T-cell (primary cell): Measurements from ENCODE around the gene ABRACL. TPM values are rescaled to one million over a fixed set of nuclear protein-coding genes. Genes with fewer than 3 reads are reported as not detected.

ENCODE experiments used
- ATAC-seq, 4 experiments: fragments of 200-7000 bp in 3 of 4; fragments of 150-1000 bp in 1 of 4; cut with Tn5 transposase; replicated peaks in 1 of 4; 1 replicate in 3 of 4; 2 replicates in 1 of 4; pipeline ENCODE4 v1.10.0; 2021; ENCODE audit warnings: moderate library complexity in 3 of 4, mild to moderate bottlenecking in 2 of 4, moderate number of reproducible peaks in 1 of 4
- CTCF ChIA-PET, 2 donors: fragments of 300-600 bp; sonication (Branson Sonifier 250); formaldehyde crosslinking; loops; one replicate each; lab custom pipeline; 2022; ENCODE audit warnings: antibody characterized with exemption in 2 of 2; lab: Charles Lee
- POLR2A ChIA-PET, 2 donors: fragments of 300-600 bp; sonication (Branson Sonifier 250); formaldehyde crosslinking; loops; one replicate each; lab custom pipeline; 2022; ENCODE audit warnings: antibody characterized with exemption in 2 of 2; lab: Charles Lee
- DNase-seq, 35 experiments: peaks; one replicate each; pipeline versions ENCODE4 v3.0.0 to v3.0.0-alpha.2; 2013 to 2023
- H3K27ac ChIP-seq: one replicate; pipeline ENCODE4 v1.5.1; 2013; ENCODE audit warnings: low read length
- H3K27me3 ChIP-seq, 2 experiments: replicated peaks in 1 of 2; 1 replicate in 1 of 2; 2 replicates in 1 of 2; pipeline versions ENCODE4 v1.6.1 to v1.7.0; 2013; ENCODE audit warnings: low read length in 1 of 2, mixed read lengths in 1 of 2; ENCODE audit not compliant: control insufficient read depth in 2 of 2, insufficient read depth in 2 of 2; ENCODE audit errors: extremely low read depth in 1 of 2
- H3K36me3 ChIP-seq, 2 donors: 1 replicate in 1 of 2; 2 replicates in 1 of 2; pipeline versions ENCODE4 v1.6.1 to v1.7.0; 2013; ENCODE audit warnings: low read length in 1 of 2; ENCODE audit not compliant: control insufficient read depth in 2 of 2, insufficient read depth in 1 of 2; ENCODE audit errors: extremely low read depth in 1 of 2
- H3K4me1 ChIP-seq, 2 experiments: 1 replicate in 1 of 2; 2 replicates in 1 of 2; pipeline versions ENCODE4 v1.6.1 to v1.7.0; 2013; ENCODE audit warnings: low read length in 2 of 2, mixed read lengths in 1 of 2; ENCODE audit not compliant: insufficient read depth in 2 of 2, control insufficient read depth in 1 of 2; ENCODE audit errors: extremely low read depth in 1 of 2
- H3K4me3 ChIP-seq, 2 donors: 1 replicate in 1 of 2; 2 replicates in 1 of 2; pipeline versions ENCODE4 v1.5.1 to v1.7.0; 2013; ENCODE audit warnings: mild to moderate bottlenecking in 2 of 2, low read length in 1 of 2, moderate library complexity in 1 of 2; ENCODE audit not compliant: control insufficient read depth in 1 of 2; ENCODE audit errors: extremely low read depth in 1 of 2
- H3K9me3 ChIP-seq: 2 replicates; pipeline ENCODE4 v1.7.0; 2013
- H3K27ac Mint-ChIP-seq, 2 donors: one replicate each; pipeline ENCODE4 v1.8.0; 2020 to 2021; ENCODE audit warnings: mild to moderate bottlenecking in 2 of 2, mixed read lengths in 2 of 2
- H3K27me3 Mint-ChIP-seq, 2 donors: one replicate each; pipeline ENCODE4 v1.8.0; 2021 to 2022; ENCODE audit warnings: mixed read lengths in 2 of 2
- H3K36me3 Mint-ChIP-seq: one replicate; pipeline ENCODE4 v1.8.0; 2021; ENCODE audit warnings: mixed read lengths
- H3K4me1 Mint-ChIP-seq, 3 donors: one replicate each; pipeline ENCODE4 v1.8.0; 2020 to 2022; ENCODE audit warnings: mixed read lengths in 3 of 3, mild to moderate bottlenecking in 1 of 3
- H3K4me3 Mint-ChIP-seq, 3 donors: one replicate each; pipeline ENCODE4 v1.8.0; 2020 to 2022; ENCODE audit warnings: mild to moderate bottlenecking in 3 of 3, mixed read lengths in 3 of 3, moderate library complexity in 3 of 3
- H3K9me3 Mint-ChIP-seq, 3 donors: one replicate each; pipeline ENCODE4 v1.8.0; 2020 to 2022; ENCODE audit warnings: mixed read lengths in 3 of 3
- WGBS: methylation state at CpG from one replicate; pipeline ENCODE4 v1.1.5; 2013; ENCODE audit warnings: missing lambda C conversion rate; ENCODE audit not compliant: insufficient coverage; 5-methylcytosine and 5-hydroxymethylcytosine counted together
- total RNA-seq, 35 experiments: library from RNA in 6 of 35; stranded (reverse) in 6 of 35; fragments of 120-200 nt in 1 of 35; gene quantifications; one replicate each; pipeline versions ENCODE4 v1.2.1 to v1.2.4 and lab custom pipeline; 2013 to 2026

The ABRACL gene
- total RNA-seq, 5 donors from 2014 or later (not counting 1 experiment from before 2014, with no cell fraction given): 44.2 to 76.3 (median 71.5) TPM

GRCh38 chr6:139027620-139028182 is 844 bp upstream of the ABRACL start:
- Mint-ChIP-seq H3K27me3 (no peaks in the 10 kb centered on the region), H3K4me3 (no peak overlapping the region), H3K27ac (peak overlapping the region; percentile 86 to 87), H3K9me3 (no peaks in the 10 kb centered on the region), H3K36me3 (no peaks in the 10 kb centered on the region), H3K4me1 (peaks cover 16 to 22% (median 17%) of the 10 kb centered on the region in 3 donors)
- 24% methylated on average over 4 of the region's 10 CpGs for WGBS
- peaks cover 9 to 20% of the 10 kb centered on the region in 2 experiments for H3K4me1 ChIP-seq
- DNase-seq (peak in 10 of 35 experiments; percentile 1 to 62 (median 8)), ATAC-seq (no peak)
- ChIA-PET POLR2A (interaction anchor here in 1 of 2 donors (0.8 kb wide), 1 partner anchor 106 kb away, joined by 3 read pairs; no protein-coding TSS in a partner anchor), CTCF (interaction anchor here in 1 of 2 donors (1.6 kb wide), 1 partner anchor 39 kb away, joined by 8 read pairs; no protein-coding TSS in a partner anchor)
- no peaks in the 10 kb centered on the region for H3K9me3 ChIP-seq
- peak overlapping the region; percentile 76 for H3K27ac ChIP-seq
- no peaks in the 10 kb centered on the region for H3K27me3 ChIP-seq
- H3K4me3 ChIP-seq: peak overlapping the region; percentile 95 to 99
- H3K36me3 ChIP-seq: no peaks in the 10 kb centered on the region

- Mint-ChIP-seq H3K9me3 (no peaks in the 10 kb centered on the region), H3K4me3 (no peak overlapping the region), H3K36me3 (no peaks in the 10 kb centered on the region), H3K27ac (peak overlapping the region; percentile 86 to 87), H3K4me1 (peaks cover 19 to 27% (median 22%) of the 10 kb centered on the region in 3 donors), H3K27me3 (no peaks in the 10 kb centered on the region)
- H3K27me3 ChIP-seq: no peaks in the 10 kb centered on the region
- peak overlapping the region; percentile 76 for H3K27ac ChIP-seq
- ATAC-seq (peak; percentile 15 to 25 (median 18)), DNase-seq (peak in 8 of 35 experiments; percentile 3 to 20 (median 11))
- peak overlapping the region; percentile 95 to 99 for H3K4me3 ChIP-seq
- peaks cover 9 to 25% of the 10 kb centered on the region in 2 experiments for H3K4me1 ChIP-seq
- ChIA-PET CTCF (no interaction called here), POLR2A (no interaction called here)
- no peaks in the 10 kb centered on the region for H3K9me3 ChIP-seq
- H3K36me3 ChIP-seq: no peaks in the 10 kb centered on the region
- WGBS: 0% methylated on average over 12 of the region's 14 CpGs
These were observed 309 bp upstream of the ABRACL start for GRCh38 chr6:139028215-139028657.

- ChIA-PET POLR2A (interaction anchor here (0.6 to 0.9 kb wide), 5 partner anchors 18 to 344 kb away, joined by 3 to 4 read pairs (median 3); no protein-coding TSS in a partner anchor), CTCF (interaction anchor here (0.5 to 1.8 kb wide), 4 partner anchors 10 to 335 kb away, joined by 3 to 6 read pairs (median 3); no protein-coding TSS in a partner anchor)
- H3K9me3 ChIP-seq: no peaks in the 10 kb centered on the region
- H3K27ac ChIP-seq: peak overlapping the region; percentile 31
- Mint-ChIP-seq H3K9me3 (no peaks in the 10 kb centered on the region), H3K36me3 (peaks cover 11% of the 10 kb centered on the region), H3K27me3 (no peaks in the 10 kb centered on the region), H3K4me1 (peaks cover 27 to 38% (median 33%) of the 10 kb centered on the region in 3 donors), H3K27ac (no peak overlapping the region), H3K4me3 (no peak overlapping the region)
- H3K36me3 ChIP-seq: peaks cover 0 to 9% of the 10 kb centered on the region in 2 donors
- H3K4me3 ChIP-seq: peak overlapping the region; percentile 95 to 99
- DNase-seq: peak in 4 of 35 experiments; percentile 4 to 32 (median 8)
- WGBS: 1% methylated on average over 33 of the region's 44 CpGs
- peak in 1 of 4 experiments; percentile 23 for ATAC-seq
- no peaks in the 10 kb centered on the region for H3K27me3 ChIP-seq
- H3K4me1 ChIP-seq: peaks cover 9 to 26% of the 10 kb centered on the region in 2 experiments
These were observed 1.1 kb downstream of the ABRACL start for GRCh38 chr6:139029470-139030227.

- no peak overlapping the region for H3K4me3 Mint-ChIP-seq
- no CpG with 5 or more reads among the region's 9 CpGs for WGBS
- peak overlapping the region; percentile 95 to 99 for H3K4me3 ChIP-seq
- ChIA-PET POLR2A (interaction anchor here (0.6 to 1.0 kb wide), 3 partner anchors 260 to 344 kb away, joined by 3 read pairs; partner anchors contain the start of gene CITED2 (in 1 of the 2)), CTCF (interaction anchor here (0.6 to 1.8 kb wide), 8 partner anchors 9 to 334 kb away, joined by 3 to 7 read pairs (median 4); no protein-coding TSS in a partner anchor)
- no peaks in the 10 kb centered on the region for H3K9me3 Mint-ChIP-seq
- H3K27ac ChIP-seq: peak overlapping the region; percentile 31
- DNase-seq (peak in 19 of 35 experiments; percentile 8 to 48 (median 20)), ATAC-seq (no peak)
- peaks cover 9 to 26% of the 10 kb centered on the region in 2 experiments for H3K4me1 ChIP-seq
- no peaks in the 10 kb centered on the region for H3K9me3 ChIP-seq
- no peaks in the 10 kb centered on the region for H3K27me3 Mint-ChIP-seq
- peaks cover 0 to 16% of the 10 kb centered on the region in 2 donors for H3K36me3 ChIP-seq
- H3K27ac Mint-ChIP-seq: no peak overlapping the region
- no peaks in the 10 kb centered on the region for H3K27me3 ChIP-seq
- H3K36me3 Mint-ChIP-seq: peaks cover 17% of the 10 kb centered on the region
- peaks cover 27 to 38% (median 33%) of the 10 kb centered on the region in 3 donors for H3K4me1 Mint-ChIP-seq
These were observed 1.9 kb downstream of the ABRACL start for GRCh38 chr6:139030228-139030963.

- Histone ChIP-seq H3K27ac (no peak overlapping the region), H3K4me1 (peaks cover 0 to 7% of the 10 kb centered on the region in 2 experiments), H3K9me3 (no peaks in the 10 kb centered on the region), H3K36me3 (peaks cover 7 to 50% of the 10 kb centered on the region in 2 donors), H3K27me3 (no peaks in the 10 kb centered on the region), H3K4me3 (no peak overlapping the region)
- H3K27ac Mint-ChIP-seq: peak overlapping the region in 1 of 2 donors; percentile 26
- peaks cover 54% of the 10 kb centered on the region for H3K36me3 Mint-ChIP-seq
- 83% methylated on average over 1 of the region's 5 CpGs for WGBS
- POLR2A ChIA-PET: interaction anchor here in 1 of 2 donors (0.6 kb wide), 1 partner anchor 106 kb away, joined by 3 read pairs; no protein-coding TSS in a partner anchor
- CTCF ChIA-PET: interaction anchor here in 1 of 2 donors (0.6 kb wide), 1 partner anchor 49 kb away, joined by 4 read pairs; no protein-coding TSS in a partner anchor
- no peak for ATAC-seq
- DNase-seq: no peak
- no peaks in the 10 kb centered on the region for H3K9me3 Mint-ChIP-seq
- H3K4me1 Mint-ChIP-seq: peaks cover 26 to 42% (median 28%) of the 10 kb centered on the region in 3 donors
- no peak overlapping the region for H3K4me3 Mint-ChIP-seq
- no peaks in the 10 kb centered on the region for H3K27me3 Mint-ChIP-seq
These were observed 8.9 kb downstream of the ABRACL start for GRCh38 chr6:139037490-139037889.
